Stimulated activated naive CD8-positive, alpha-beta T cell treated with anti-CD3 and anti-CD28 coated beads, Interleukin-15, Interleukin-2, amounts not matched to agents 100 U/mL and 50 U/mL, for 24 hours (primary cell): ENCODE measurements around the gene POLR3GL.
A peak's percentile ranks its signal among the peaks of the same experiment; 100 is the strongest.

Experiments used
- ATAC-seq: fragments of 150-1000 bp; cut with Tn5 transposase; one replicate; pipeline ENCODE4 v1.10.0; 2021
- DNase-seq: peaks from one replicate; pipeline ENCODE4 v3.0.0; 2021

Gene POLR3GL

GRCh38 chr1:145949219-145949618 lies 15.3 kb upstream of the POLR3GL start:
- DNase-seq (no peak), ATAC-seq (no peak)

- no peak for ATAC-seq
- DNase-seq, result no peak
Observed at GRCh38 chr1:145951526-145951925, 13.0 kb upstream of the POLR3GL start.

GRCh38 chr1:145952903-145953302 lies 11.6 kb upstream of the POLR3GL start:
- ATAC-seq (no peak), DNase-seq (no peak)

GRCh38 chr1:145953861-145954260 lies 10.6 kb upstream of the POLR3GL start:
- ATAC-seq (no peak), DNase-seq (no peak)

GRCh38 chr1:145955436-145955835 lies 9.1 kb upstream of the POLR3GL start:
- ATAC-seq (no peak), DNase-seq (no peak)

GRCh38 chr1:145956361-145956760 lies 8.1 kb upstream of the POLR3GL start:
- DNase-seq (no peak), ATAC-seq (no peak)

- DNase-seq, result no peak
- no peak for ATAC-seq
Observed at GRCh38 chr1:145956781-145957442, 7.6 kb upstream of the POLR3GL start.

- DNase-seq (peak; percentile 95), ATAC-seq (peak; percentile 92)
Observed at GRCh38 chr1:145957443-145958319, 6.8 kb upstream of the POLR3GL start, which contains the start of gene LIX1L. Gene LIX1L (minus strand): TSS chr1:145958017. CDS start chr1:145957927, 90 bp downstream.

GRCh38 chr1:145958734-145959133 lies 5.8 kb upstream of the POLR3GL start:
- no peak for DNase-seq
- no peak for ATAC-seq

GRCh38 chr1:145959333-145959732 lies 5.2 kb upstream of the POLR3GL start:
- no peak for DNase-seq
- ATAC-seq, result no peak

GRCh38 chr1:145959957-145960467 lies 4.5 kb upstream of the POLR3GL start:
- DNase-seq, result no peak

GRCh38 chr1:145960468-145961108 lies 3.9 kb upstream of the POLR3GL start:
- ATAC-seq, result no peak
- DNase-seq, result peak; percentile 71

More at GRCh38 chr1:145959957-145960467, 4.5 kb upstream of the POLR3GL start:
- no peak for ATAC-seq

- DNase-seq (no peak), ATAC-seq (no peak)
Observed at GRCh38 chr1:145961109-145961424, 3.4 kb upstream of the POLR3GL start.

GRCh38 chr1:145961425-145962156 lies 2.9 kb upstream of the POLR3GL start:
- ATAC-seq (peak; percentile 1), DNase-seq (peak; percentile 77)

- ATAC-seq, result no peak
- peak; percentile 54 for DNase-seq
Observed at GRCh38 chr1:145962157-145963102, 2.1 kb upstream of the POLR3GL start.

GRCh38 chr1:145963265-145964019 lies 1.0 kb upstream of the POLR3GL start:
- DNase-seq, result no peak
- ATAC-seq, result no peak

- no peak for DNase-seq
- ATAC-seq, result no peak
Observed at GRCh38 chr1:145965119-145965744, 742 bp downstream of the POLR3GL start.

GRCh38 chr1:145967288-145967687 lies 2.8 kb downstream of the POLR3GL start:
- no peak for DNase-seq
- no peak for ATAC-seq

GRCh38 chr1:145972580-145972979 lies 8.1 kb downstream of the POLR3GL start:
- no peak for ATAC-seq
- no peak for DNase-seq

- no peak for DNase-seq
- ATAC-seq, result no peak
Observed at GRCh38 chr1:145974721-145975120, 10.2 kb downstream of the POLR3GL start.
